ENCODE results near the gene UBASH3A.

Gene UBASH3A

DNA sequence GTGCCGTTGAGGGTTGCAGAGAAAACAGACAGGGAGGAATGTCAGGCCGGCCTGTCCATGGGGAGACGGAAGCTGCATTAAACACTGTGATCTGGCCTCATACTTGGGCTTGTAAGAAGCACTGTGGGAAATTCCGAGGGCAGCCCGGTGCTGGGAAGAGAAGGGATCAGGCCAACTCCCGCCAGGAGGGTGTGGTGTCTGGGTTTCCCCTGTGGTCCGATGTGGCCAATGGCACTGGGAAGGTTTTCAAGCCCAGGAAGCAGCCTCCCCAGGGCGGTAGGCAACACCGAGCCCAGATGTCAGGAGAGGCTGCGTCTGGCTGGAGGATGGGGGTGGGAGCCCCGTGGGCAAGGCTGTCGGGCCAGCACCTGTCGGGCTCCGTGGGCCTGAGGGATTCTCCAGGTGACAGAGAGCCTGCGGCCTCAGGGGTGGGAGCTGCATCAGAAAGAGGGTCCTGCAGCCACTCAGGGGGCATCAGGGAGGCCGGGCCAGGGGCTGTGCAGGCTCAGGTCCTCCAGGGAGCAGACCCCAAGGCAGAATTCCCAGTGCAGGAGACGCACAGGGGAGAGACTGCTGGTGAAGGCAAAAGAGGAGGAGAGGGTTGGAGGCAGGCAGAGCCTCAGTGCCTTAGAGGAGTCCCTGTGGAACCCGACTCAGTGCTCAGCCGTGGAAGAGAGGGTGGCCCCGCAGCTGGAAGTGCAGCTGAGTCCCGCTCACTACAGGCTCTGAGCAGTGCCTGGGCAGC, 8.4 kb downstream of the UBASH3A start:
- no peak for DNase-seq

DNA sequence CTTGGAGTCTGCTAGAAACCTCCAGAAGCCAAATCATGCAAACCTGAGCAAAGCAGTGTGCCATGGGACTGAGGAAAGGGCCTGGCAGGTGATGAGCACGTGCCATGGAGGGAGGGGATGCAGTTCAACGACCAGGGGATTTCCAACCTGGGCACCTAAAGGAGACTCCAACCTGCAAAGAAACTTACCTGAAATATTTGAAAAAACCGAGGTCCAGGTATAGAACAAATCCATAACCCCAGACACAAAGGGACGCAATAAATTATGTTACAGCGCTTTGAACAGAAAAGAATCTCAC, 8.9 kb downstream of the UBASH3A start:
- DNase-seq: no peak

DNA sequence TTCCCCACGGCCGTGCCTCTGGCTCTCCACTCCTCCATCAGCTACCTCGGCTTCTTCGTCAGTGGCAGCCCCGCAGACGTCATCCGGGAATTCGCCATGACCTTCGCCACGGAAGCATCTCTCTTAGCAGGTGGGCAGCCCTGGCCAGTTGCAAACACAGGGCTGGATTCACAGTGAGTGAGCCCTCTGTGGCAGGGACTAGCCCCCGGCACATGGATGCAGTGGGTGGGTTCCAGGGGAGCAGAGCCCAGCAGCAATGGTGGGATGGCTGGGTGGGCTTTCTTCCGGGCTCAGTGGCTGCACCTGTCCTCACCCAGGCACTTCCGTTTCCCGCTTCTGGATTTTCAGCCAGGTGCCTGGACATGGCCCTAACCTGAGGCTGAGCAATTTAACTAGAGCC, 9.4 kb downstream of the UBASH3A start:
- no peak for DNase-seq

DNA sequence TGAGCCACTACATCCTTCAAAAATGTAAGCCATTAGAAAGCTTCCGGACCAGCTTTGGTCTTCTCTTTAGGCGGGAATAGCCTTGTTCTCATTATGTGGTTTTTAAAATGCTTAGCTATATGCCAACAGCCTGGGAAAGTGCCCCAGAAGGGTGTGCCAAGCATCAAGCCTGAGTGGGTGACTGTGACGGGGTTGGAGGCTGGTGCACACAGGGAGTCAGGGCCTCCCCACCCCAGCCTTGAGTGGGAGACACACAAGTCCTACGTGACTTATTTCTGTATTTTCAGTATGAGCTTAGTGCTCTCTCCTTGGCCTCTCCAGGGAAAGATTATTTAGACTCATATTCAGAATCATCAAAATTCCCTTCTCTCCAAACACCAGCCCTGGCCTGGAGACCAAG, 9.8 kb downstream of the UBASH3A start:
- DNase-seq: no peak

DNA sequence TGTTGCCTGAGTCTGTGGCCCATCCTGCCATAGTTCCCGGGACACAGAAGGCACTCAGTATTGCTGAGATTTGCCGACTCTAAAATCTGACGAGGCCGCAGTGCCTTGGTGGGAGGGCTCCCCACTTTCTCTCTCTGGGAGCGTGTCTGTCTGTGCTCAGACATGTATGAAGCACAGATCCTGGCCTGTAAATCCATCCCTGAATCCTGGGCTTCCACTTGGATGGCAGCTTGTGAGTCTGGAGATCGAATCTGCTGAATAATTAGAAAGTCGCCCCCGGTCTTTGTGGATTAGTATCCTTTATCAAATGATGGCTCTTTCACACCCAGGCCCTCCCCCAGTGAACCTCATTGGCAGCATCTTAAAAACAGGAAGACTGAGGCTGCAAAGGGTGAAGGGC, 10.4 kb downstream of the UBASH3A start:
- no peak for DNase-seq

DNA sequence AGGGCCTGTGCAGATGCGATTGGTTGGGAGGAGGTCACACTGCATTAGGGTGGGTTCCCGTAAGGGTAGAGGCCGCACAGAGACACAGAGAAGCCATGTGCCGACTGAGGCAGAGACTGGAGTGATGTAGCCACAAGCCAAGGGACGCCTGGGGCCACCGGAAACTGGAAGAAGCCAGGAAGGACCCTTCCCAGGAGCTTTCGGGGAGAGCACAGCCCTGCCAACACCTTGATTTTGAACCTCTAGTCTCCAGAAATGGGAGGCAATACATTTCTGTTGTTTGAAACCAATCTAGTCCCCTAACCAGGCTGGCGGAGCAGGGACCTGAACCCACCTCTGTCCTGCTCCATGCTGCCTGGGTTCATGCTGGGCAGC, 10.8 kb downstream of the UBASH3A start:
- no peak for DNase-seq

DNA sequence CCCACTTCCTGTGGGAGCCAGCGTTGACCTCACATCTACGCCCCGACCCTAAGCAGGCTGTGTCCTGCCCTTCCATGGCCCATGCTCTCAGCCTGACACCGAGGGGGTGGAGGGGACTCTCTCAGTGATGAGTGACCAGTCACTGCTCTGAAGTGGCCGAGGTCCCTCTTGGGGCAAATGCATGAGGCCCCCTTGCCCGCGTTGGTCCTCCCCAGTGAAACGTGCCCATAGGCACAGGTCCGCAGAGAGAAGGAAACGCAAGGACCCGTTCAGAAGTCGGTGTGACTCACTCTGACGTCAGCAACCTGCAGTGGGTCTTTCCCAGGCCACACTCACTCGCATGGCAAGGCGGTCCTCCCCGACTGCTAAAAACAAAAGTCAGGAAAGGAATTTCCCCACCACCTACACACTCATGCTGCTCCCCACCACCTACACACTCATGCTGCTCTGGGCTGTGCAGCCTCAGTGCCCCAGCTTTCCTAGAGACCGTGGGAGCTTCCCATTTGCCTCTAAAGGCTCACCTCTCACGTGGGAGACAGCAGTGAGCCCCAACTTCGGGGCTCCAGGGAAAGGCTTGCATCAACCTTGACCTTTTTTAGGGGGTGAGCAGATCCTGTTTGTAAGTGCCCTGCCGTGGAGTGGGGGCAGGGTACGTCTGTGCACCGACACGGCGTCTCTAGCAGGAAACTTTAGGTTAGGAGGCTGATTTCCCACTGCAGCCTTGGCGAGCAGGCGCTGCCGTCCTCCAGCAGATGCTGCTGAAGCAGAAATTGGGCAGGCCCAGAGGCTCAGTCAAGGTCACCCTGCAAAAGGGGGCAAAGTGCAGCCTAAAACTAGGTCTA, 11.4 kb downstream of the UBASH3A start:
- DNase-seq: no peak

DNA sequence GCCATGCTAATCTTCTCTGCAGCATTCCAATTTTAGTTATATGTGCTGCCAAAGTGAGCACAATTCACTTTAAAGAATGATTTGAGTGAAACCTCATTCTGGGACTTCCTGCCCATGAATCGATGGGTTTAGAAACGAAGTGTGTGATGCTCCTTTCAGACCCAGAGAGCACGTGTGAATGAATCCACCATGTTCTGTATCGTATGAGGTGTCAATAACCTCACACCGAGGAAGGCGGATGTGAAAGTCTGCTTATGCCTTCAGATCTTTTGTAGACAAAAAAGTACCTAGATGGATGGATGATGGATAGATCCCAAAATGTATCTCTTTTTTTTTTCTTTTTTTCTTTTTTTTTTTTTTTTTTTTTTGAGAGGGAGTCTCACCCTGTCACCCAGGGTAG, 13.8 kb downstream of the UBASH3A start:
- DNase-seq: no peak

DNA sequence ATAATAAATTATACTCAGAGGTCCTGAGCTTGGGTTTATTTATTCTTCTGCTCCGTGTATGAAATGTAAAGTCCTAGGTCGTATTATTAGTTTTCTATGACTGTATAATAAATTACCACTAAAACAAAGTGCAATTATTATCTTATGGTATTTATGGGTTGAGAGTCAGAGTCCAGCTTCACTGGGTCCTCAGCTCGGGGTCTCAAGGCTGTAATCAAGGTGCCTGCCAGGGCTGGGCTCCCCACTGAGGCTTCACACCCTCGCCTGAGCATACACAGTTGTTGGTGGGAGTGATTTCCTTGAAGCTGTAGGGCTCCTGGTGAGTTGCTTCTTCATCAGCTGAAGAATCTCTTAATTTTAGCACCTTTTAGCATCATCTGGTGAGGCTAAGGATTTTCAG, 15.2 kb downstream of the UBASH3A start:
- DNase-seq: no peak

DNA sequence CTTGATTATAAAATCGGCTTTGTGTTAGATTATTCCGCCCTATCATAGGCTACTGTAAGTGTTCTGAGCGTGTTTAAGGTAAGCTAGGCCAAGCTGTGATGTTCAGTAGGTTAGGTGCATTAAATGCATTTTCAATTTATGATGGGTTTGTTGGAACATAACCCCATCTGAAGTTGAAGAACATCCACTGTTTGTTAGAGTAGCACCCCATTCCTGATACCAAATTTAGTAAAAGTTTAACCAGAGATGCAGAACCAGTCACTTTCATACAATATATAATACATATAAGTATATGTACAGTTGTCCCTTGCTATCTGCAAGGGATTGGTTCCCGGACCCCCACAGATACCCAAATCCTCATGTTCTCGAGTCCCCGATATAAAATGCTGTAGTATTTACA, 16.1 kb downstream of the UBASH3A start:
- no peak for DNase-seq

DNA sequence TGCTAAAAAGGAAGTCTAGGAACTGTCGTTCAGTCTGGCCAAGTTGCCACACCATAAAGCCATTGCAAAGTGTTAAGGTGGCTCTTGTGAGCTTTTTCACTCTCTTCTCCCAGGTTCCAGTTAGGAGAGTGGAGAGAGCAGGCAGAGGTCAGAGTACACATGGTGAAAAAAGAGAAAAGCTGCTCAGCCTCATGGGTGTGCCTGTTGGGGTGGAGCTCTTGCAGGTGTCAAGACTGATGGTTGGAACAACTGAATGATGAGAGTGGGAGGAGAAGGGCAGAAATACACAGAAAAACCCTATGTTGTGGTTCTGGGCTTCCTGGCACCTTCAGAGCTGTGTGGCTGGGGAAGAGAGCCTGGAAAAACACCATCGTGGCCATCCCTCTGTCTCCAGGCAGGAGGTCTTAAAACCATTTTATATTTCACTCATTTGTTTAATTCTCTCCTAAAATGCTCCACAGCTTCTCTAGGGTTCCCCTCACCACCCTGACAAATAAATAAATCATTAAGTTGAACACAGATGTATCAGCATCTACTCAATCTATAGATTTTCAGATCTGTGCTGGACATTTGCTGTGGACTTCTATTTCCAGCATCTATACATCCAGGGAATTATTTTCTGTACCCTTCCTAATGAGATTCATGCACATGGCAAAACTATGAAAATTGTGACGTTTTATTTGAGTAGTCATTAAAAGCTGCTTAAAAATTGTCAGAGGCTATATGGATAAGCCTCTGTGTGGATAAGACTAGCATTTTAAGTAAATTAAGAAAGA, 17.5 kb downstream of the UBASH3A start:
- no peak for DNase-seq

DNA sequence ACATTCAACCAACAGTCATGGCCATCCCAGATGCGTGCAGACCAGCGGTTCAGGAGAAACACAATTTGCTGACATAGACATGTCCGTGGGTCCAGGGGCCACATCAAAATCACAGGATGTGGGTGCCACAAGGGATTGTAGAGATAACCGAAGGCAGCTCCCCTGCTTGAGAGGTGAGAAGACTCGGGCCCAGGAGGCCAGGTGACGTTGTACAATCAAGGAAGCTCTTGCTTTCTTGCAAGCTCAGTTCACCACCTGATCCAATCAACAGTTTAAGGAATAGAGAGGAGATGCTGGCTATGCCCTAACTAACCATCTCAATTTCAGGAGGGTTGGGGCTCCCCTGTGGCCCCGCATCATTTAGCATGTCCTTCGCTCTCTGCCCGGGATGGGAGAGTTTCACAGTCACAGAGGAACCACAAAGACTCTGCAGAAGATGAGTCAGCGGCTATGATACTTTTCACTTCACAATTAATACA, 19.5 kb downstream of the UBASH3A start:
- no peak for DNase-seq

DNA sequence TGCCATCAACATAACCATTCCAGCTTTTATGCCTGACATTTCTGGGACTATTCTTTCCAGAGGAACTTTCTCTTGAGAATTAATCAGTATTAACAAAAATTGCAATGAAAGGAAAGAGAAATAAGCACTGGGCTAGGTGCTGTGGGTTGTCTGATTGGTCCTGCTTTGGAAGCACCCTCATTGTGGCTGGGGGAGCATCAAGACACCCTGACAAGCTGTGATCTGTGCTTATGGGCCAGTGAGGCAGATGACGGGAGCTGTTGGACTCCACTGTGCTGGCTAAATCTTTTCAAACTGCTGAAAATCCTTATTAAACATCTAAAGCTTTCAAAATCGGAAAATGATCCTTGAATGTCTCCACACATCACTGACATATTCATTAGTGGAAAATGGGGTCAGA, 20.0 kb downstream of the UBASH3A start:
- DNase-seq: no peak

DNA sequence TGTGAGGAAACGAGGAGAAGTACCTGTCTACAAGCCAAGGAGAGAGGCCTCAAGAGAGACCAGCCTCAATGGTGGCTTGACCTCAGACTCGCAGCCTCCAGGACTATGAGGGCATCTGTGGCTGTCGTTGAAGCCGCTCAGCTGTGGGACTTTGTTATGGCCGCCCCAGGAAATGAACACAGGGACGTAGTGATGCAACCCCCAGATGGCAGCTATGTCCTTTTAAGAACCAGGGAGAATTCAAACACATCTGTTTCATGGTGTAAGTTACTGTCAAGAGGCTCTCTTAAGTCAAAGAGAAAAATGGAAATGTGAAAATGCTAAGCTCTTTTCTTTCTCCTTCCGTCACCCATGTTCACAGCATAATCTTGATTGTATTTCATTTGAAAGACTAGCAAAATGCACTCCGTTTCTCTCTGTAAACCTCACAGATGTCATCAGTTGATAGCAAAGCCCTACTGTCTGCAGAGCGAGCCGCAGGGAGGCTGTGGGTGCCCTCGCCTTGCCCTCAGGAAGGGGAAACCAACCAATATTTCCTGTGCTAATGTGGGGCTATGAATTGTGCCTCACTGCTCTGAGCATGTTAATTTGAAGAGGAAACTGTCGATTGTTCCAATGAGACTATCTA, 21.3 kb downstream of the UBASH3A start:
- no peak for DNase-seq

DNA sequence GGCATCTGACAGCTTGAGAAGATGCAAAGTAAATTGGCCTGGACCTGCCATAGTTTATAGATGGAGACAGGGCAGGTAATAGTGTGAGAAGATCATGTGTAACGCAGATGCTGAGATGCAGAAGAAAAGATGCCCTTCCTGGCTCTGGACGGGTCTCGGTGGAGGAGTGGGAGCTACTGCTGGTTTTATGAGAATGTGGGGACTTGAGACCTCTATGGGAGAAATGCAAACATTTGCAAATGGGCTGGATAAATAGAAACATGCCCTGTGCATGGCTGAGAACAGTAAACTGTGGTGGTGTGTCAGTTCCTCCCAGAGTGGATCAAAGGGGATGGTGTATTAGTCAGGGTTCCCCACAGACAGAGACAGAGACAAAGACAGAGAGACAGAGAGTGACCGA, 21.9 kb downstream of the UBASH3A start:
- no peak for DNase-seq

DNA sequence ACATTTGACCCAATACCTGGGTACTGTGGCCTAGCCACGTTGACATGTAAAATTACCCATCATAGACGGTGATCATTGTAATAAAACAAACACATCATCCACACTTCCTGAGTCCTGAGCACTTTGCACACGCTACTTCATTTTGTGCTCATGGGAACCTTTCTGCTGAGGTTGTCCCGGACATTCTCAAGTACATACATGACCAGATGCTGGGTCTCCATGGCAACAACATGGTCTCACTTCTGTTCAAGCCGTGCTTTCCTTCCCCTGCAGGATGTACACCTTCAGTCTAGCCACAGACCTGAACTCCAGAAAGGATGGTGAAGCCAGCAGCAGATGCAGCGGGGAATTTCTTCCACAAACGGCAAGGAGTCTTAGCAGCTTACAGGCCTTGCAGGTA, 22.7 kb downstream of the UBASH3A start:
- no peak for DNase-seq

DNA sequence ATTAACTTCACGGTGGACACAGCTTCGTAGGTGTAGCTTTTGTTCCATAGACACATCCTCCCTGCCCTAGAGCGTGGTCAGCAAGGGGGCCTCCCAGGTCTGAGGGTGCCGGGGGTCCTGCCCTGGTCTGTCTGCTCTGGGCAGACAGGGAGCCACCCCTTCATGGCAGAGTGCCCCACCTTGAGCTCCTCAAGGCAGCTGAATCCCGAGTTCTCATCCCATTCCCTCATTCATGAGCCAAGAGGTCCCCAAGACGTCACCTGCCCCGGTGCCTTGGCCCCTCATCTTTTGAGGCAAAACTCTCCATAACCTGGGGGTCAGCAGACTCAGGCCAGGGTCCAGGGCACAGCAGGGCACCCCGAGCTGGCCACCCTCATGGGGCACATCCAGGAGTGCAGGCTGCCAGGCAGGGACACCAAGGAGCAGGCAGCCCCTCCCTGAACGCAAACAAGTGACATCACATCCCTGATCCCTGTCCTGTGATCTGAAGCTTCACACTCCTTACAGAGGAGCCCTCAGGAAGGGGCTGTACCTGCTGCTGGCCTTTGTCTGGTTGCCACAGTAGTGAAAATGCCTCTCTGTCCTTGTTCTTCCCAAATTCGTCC, 23.3 kb downstream of the UBASH3A start:
- DNase-seq: no peak

DNA sequence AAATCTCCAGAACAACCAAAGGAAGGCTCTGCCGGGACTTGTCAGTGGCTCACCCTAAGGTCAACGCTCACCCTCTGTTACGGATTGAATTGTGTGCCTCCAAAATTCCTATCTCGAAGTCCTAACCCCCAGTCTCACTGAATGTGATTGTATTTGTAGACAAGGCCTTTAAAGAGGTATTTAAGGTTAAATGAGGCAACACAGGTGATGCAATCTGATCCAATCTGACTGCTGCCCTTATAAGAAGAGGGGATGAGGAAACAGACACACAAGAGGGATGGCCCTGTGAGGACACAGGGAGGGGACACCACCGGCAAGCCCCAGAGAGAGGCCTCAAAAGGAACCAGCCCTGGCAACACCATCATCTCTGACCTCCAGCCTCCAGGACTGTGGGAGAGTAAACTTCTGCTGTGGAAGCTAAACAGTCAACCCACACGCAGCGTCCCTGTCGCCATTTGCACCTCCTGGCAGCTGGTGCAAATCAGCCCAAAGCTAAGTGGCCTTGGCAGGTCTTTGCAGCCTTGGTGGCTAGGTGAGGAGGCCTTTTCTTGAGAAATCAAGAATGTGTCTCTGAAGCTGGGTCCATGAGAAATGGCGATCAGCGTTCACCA, 24.2 kb downstream of the UBASH3A start:
- no peak for DNase-seq

DNA sequence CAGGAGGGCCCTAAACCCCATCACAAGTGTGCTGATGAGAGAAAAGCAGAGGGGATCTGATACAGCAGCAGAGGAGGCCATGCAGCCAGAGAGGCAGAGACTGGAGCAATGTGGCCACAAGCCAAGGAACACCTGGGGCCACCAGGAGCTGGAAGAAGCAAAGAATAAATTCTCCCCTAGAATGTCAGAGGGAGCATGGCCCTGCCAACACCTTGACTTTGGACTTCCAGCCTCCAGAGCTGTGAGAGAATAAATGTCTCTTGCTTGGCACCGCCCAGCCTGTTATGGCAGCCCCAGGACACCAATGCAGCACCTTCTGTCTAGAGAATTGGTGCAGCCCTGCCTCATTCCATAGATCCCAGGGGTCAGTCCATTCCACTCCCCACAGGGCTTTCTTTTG, 25.3 kb downstream of the UBASH3A start:
- no peak for DNase-seq

DNA sequence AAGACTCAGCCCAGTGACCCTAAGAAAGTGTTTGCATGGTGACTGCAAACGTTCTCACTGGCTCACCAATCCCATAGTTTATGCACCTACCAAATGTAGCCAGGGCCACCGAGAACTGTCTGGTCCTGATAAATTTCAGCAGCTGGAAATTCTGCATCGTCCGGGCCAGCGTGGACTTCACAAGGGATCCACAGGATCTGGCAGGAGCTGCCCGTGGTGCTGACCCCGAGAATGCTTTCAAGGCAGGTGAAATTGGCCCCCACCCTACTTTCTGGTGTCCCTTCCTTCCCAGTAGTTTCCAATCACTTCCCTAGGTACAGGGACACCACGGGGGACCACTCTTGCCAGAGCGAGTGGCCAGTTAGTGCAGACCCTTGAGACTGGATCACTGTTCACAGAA, 26.2 kb downstream of the UBASH3A start:
- DNase-seq: no peak

DNA sequence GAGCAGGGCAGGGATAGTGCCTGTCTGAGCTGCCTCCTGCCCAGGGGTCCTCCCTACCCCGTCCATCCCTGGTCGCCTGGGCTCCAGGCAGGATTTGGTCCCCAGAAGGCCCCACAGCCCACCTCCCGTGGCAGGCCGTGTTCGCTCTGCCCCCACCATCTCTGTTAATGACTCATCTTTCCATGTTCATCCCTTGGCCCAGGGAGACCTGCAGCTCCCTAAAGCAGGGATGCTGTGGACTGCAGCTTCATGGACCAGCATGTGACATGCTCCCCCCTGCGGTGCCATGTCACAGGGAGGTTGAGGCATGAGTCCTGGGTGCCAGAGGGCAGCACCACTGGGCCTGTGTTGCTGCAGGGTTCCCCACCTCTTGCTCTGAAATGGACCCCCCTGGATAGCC, 26.8 kb downstream of the UBASH3A start:
- no peak for DNase-seq

DNA sequence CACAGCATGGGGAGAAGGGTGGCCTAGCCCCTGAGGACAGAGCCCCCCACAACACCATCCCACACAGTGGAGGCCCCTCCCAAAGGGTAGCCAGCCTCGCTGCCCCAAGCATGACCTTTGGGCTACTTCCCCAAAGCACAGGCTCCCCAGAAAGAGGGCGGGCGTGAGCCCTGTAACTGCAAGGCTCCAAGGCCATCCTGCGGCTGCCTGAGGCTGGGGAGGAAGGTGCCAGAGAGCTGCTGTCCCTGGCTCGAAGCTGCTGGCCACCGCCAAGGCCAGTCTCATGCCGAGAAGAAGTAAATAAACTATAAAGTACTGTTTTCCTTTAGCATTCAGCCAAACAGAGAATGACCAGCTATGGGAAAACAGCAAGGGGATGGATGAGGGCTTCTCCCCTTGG, 27.5 kb downstream of the UBASH3A start:
- DNase-seq: no peak

DNA sequence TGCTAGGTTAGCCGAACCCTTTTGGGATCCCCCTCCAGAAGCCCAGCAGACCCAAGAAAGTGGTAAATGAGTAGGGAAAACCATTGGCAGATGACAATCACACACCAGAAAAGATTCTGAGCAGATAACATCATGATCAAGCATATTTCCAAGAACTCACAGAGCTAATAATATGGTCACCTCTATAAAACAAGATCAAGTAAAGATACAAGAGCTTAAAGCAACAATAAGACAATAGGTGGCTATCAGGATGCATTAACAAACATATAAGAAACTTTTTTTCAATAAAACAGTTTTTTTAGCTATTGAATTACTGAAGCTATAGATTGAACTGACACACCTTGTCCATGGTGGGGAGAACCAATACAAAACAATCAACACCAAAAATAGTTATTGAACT, 29.0 kb downstream of the UBASH3A start:
- no peak for DNase-seq
